ENCODE results near the gene TBCD.

DNA sequence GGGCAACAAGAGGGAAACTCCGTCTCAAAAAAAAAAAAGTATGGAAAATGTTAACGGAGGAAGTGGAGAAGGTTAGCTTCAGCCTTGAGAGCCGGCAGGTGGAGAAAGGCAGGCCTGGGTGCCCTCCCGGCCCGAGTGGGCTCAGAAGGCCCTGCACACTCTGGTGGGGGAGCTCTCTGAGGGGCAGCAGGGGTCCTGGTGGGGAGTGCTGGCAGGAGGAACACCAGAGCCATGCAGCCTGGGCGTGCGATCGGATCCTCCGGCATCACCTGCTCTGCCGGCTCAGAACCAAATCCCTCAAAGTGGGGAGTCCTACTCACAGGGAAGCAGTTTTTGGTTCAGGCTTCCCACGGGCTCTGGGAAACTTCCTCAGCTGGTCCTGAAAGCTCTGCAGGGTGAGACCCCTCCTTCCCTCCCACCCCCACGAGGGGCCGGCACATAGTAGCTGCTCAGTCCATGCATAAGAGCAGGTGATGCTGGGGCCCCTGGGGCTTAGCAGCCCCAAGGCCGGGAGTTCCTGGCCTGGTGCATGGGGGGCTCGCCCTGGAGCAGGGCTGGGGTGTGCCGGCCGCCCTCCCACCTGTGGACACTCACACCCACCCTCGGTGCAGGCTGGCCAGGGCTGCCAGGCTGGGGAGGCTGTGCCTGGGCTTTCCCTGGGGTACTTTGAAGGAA, 15.2 kb upstream of the TBCD start:
- TF ChIP-seq, protein P1, sequence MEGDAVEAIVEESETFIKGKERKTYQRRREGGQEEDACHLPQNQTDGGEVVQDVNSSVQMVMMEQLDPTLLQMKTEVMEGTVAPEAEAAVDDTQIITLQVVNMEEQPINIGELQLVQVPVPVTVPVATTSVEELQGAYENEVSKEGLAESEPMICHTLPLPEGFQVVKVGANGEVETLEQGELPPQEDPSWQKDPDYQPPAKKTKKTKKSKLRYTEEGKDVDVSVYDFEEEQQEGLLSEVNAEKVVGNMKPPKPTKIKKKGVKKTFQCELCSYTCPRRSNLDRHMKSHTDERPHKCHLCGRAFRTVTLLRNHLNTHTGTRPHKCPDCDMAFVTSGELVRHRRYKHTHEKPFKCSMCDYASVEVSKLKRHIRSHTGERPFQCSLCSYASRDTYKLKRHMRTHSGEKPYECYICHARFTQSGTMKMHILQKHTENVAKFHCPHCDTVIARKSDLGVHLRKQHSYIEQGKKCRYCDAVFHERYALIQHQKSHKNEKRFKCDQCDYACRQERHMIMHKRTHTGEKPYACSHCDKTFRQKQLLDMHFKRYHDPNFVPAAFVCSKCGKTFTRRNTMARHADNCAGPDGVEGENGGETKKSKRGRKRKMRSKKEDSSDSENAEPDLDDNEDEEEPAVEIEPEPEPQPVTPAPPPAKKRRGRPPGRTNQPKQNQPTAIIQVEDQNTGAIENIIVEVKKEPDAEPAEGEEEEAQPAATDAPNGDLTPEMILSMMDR (IDR thresholded peaks at IDR 0.05; ENCODE audit: low read depth, low read length): no peak
- no peak for TF ChIP-seq EZH2phosphoT487 (IDR thresholded peaks at IDR 0.05; ENCODE audit: low read depth)

Measured in OCI-LY3 (cell line).